ENCODE data around the gene GPRC5A. TPM values are rescaled to one million over a fixed set of nuclear protein-coding genes. Genes with fewer than 3 reads are reported as not detected.

The GPRC5A gene
- total and polyA plus RNA-seq, 2 of the 4 experiments (the other 2 are of a cell fraction): 49.6 to 201 TPM

DNA sequence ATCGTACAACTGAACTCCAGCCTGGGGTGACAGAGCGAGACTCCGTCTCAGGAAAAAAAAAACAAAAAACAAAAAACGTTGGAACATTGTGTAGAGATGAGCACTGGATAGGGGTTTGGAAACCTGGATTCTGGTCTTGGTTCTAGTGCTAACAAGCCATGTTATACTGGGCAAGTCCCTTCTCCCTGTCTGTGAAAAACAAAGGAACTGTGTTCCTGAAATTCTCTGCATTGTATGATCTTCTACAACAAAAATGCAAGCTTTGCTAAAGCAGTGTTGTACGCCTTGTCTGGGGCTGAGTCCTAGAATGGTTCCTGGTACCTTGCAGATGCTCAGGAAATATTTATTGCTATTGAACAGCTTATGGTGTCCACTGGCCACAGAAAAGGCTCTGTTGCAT is 47.2 kb downstream of the GPRC5A start:
- no peak overlapping the region for H4K5ac ChIP-seq (ENCODE audit: low read depth, low read length)
- H3K56ac ChIP-seq (ENCODE audit: extremely low read depth, insufficient read depth, low read length): no peak overlapping the region
- H3K27me3 ChIP-seq (ENCODE audit: control insufficient read depth, insufficient read depth, low read length): no peaks in the 10 kb centered on the region
- H3K18ac ChIP-seq (ENCODE audit: low read depth, low read length): no peak overlapping the region
- H3K4me3 ChIP-seq (ENCODE audit: insufficient read depth, low read depth, low read length): no peak overlapping the region
- no peak overlapping the region for H2AFZ ChIP-seq (replicated peaks; ENCODE audit: low read length, poor library complexity)
- H3K23ac ChIP-seq (ENCODE audit: low read depth, low read length): no peak overlapping the region
- H2BK20ac ChIP-seq (ENCODE audit: low read depth, low read length): no peak overlapping the region
- H2BK15ac ChIP-seq (ENCODE audit: low read depth, low read length): no peak overlapping the region
- H2BK5ac ChIP-seq (ENCODE audit: low read depth, low read length, poor library complexity, severe bottlenecking): no peak overlapping the region
- no peak overlapping the region for H3K9ac ChIP-seq (ENCODE audit: low read depth, low read length)
- H3K9me3 ChIP-seq (ENCODE audit: control insufficient read depth, insufficient read depth, low read length): no peaks in the 10 kb centered on the region
- BruUV-seq (replicated peaks): no TSS peak
- H3K9me1 ChIP-seq (ENCODE audit: insufficient read depth, low read length): no peaks in the 10 kb centered on the region
- no peak overlapping the region for H3K27ac ChIP-seq (ENCODE audit: insufficient read depth, low read length)
- H2AK9ac ChIP-seq (replicated peaks; ENCODE audit: low read depth, low read length, poor library complexity): no peak overlapping the region
- intact Hi-C loops (cut with micrococcal nuclease) (no loop called here), in situ Hi-C loops (cut with MboI; ENCODE audit: low sequenced_read_pairs) (no loop called here), dilution Hi-C loops (cut with HindIII; ENCODE audit: low sequenced_read_pairs, unreplicated experiment) (no loop called here)
- no peak overlapping the region for H4K8ac ChIP-seq (ENCODE audit: low read depth in 2 of 2, low read length in 2 of 2)
- no peaks in the 10 kb centered on the region; a peak in 2 of 4 replicates for H3K79me1 ChIP-seq (ENCODE audit: low read depth in 1 of 2, low read length in 2 of 2)
- H3K4me2 ChIP-seq (ENCODE audit: low read depth, low read length): no peak overlapping the region
- peaks cover 2% of the 10 kb centered on the region; the same call in 1 of the 2 replicates for H3K4me1 ChIP-seq (ENCODE audit: control insufficient read depth, insufficient read depth, low read length)
- no peaks in the 10 kb centered on the region for H3K36me3 ChIP-seq (ENCODE audit: control insufficient read depth, insufficient read depth, low read length)
- CTCF ChIA-PET: interaction anchor here (0.8 kb wide), 1 partner anchor 20 kb away, joined by 3 read pairs; no protein-coding TSS in a partner anchor
- POLR2A ChIA-PET (ENCODE audit: unreplicated experiment): no interaction called here
- H4K91ac ChIP-seq (ENCODE audit: insufficient read depth, low read depth, low read length): no peak overlapping the region
- no peak overlapping the region for H2AK5ac ChIP-seq (ENCODE audit: low read depth, low read length)
- H3K4ac ChIP-seq (ENCODE audit: low read depth, low read length): no peak overlapping the region
- ATAC-seq (ENCODE audit: low read depth) (no peak), DNase-seq (no peak)
- TF ChIP-seq RFX5 (IDR thresholded peaks at IDR 0.05; ENCODE audit: low read depth, low read length): no peak
- TF ChIP-seq, protein P1, sequence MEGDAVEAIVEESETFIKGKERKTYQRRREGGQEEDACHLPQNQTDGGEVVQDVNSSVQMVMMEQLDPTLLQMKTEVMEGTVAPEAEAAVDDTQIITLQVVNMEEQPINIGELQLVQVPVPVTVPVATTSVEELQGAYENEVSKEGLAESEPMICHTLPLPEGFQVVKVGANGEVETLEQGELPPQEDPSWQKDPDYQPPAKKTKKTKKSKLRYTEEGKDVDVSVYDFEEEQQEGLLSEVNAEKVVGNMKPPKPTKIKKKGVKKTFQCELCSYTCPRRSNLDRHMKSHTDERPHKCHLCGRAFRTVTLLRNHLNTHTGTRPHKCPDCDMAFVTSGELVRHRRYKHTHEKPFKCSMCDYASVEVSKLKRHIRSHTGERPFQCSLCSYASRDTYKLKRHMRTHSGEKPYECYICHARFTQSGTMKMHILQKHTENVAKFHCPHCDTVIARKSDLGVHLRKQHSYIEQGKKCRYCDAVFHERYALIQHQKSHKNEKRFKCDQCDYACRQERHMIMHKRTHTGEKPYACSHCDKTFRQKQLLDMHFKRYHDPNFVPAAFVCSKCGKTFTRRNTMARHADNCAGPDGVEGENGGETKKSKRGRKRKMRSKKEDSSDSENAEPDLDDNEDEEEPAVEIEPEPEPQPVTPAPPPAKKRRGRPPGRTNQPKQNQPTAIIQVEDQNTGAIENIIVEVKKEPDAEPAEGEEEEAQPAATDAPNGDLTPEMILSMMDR (conservative IDR thresholded peaks at IDR 0.05; ENCODE audit: low read depth, low read length): no peak
- TF ChIP-seq SMC3 (IDR thresholded peaks at IDR 0.05; ENCODE audit: low read depth, low read length): no peak
- TF ChIP-seq MAZ (IDR thresholded peaks at IDR 0.05; ENCODE audit: borderline replicate concordance, low read depth, low read length): no peak
- TF ChIP-seq POLR2A (IDR thresholded peaks at IDR 0.05; ENCODE audit: low read depth, low read length): no peak
- TF ChIP-seq CEBPB (IDR thresholded peaks at IDR 0.05; ENCODE audit: low read depth, low read length): no peak
- no peak for TF ChIP-seq MXI1 (IDR thresholded peaks at IDR 0.05; ENCODE audit: borderline replicate concordance, low read depth, low read length)
- TF ChIP-seq RCOR1 (IDR thresholded peaks at IDR 0.05; ENCODE audit: insufficient replicate concordance, low read length): no peak
- TF ChIP-seq NFE2L2 (IDR thresholded peaks at IDR 0.05; ENCODE audit: low read depth, low read length): no peak
- no peak for TF ChIP-seq CHD1 (IDR thresholded peaks at IDR 0.05; ENCODE audit: low read depth, low read length)
- TF ChIP-seq, protein P2, sequence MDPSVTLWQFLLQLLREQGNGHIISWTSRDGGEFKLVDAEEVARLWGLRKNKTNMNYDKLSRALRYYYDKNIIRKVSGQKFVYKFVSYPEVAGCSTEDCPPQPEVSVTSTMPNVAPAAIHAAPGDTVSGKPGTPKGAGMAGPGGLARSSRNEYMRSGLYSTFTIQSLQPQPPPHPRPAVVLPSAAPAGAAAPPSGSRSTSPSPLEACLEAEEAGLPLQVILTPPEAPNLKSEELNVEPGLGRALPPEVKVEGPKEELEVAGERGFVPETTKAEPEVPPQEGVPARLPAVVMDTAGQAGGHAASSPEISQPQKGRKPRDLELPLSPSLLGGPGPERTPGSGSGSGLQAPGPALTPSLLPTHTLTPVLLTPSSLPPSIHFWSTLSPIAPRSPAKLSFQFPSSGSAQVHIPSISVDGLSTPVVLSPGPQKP (IDR thresholded peaks at IDR 0.05; ENCODE audit: borderline replicate concordance, low read depth, low read length): no peak
- no peaks in the 10 kb centered on the region for H4K20me1 ChIP-seq (ENCODE audit: insufficient read depth, low read length)
- H3K14ac ChIP-seq (replicated peaks; ENCODE audit: low read depth, low read length): no peak overlapping the region
- 92% methylated on average over 4 of the region's 5 CpGs; no CpG with 5 or more reads in 1 of the 2 experiments for WGBS, 2 experiments (ENCODE audit: extremely low coverage in 2 of 2, insufficient read length in 1 of 2)
- H2BK120ac ChIP-seq (ENCODE audit: low read depth, low read length): no peak overlapping the region
